ENCODE results near the gene BRD8.
"Not testable (repeated sequence)": the region's sequence is repeated elsewhere in the genome, so short reads cannot be mapped to it uniquely, and the experiment has no call there.

The BRD8 gene, protein sequence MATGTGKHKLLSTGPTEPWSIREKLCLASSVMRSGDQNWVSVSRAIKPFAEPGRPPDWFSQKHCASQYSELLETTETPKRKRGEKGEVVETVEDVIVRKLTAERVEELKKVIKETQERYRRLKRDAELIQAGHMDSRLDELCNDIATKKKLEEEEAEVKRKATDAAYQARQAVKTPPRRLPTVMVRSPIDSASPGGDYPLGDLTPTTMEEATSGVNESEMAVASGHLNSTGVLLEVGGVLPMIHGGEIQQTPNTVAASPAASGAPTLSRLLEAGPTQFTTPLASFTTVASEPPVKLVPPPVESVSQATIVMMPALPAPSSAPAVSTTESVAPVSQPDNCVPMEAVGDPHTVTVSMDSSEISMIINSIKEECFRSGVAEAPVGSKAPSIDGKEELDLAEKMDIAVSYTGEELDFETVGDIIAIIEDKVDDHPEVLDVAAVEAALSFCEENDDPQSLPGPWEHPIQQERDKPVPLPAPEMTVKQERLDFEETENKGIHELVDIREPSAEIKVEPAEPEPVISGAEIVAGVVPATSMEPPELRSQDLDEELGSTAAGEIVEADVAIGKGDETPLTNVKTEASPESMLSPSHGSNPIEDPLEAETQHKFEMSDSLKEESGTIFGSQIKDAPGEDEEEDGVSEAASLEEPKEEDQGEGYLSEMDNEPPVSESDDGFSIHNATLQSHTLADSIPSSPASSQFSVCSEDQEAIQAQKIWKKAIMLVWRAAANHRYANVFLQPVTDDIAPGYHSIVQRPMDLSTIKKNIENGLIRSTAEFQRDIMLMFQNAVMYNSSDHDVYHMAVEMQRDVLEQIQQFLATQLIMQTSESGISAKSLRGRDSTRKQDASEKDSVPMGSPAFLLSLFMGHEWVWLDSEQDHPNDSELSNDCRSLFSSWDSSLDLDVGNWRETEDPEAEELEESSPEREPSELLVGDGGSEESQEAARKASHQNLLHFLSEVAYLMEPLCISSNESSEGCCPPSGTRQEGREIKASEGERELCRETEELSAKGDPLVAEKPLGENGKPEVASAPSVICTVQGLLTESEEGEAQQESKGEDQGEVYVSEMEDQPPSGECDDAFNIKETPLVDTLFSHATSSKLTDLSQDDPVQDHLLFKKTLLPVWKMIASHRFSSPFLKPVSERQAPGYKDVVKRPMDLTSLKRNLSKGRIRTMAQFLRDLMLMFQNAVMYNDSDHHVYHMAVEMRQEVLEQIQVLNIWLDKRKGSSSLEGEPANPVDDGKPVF

DNA sequence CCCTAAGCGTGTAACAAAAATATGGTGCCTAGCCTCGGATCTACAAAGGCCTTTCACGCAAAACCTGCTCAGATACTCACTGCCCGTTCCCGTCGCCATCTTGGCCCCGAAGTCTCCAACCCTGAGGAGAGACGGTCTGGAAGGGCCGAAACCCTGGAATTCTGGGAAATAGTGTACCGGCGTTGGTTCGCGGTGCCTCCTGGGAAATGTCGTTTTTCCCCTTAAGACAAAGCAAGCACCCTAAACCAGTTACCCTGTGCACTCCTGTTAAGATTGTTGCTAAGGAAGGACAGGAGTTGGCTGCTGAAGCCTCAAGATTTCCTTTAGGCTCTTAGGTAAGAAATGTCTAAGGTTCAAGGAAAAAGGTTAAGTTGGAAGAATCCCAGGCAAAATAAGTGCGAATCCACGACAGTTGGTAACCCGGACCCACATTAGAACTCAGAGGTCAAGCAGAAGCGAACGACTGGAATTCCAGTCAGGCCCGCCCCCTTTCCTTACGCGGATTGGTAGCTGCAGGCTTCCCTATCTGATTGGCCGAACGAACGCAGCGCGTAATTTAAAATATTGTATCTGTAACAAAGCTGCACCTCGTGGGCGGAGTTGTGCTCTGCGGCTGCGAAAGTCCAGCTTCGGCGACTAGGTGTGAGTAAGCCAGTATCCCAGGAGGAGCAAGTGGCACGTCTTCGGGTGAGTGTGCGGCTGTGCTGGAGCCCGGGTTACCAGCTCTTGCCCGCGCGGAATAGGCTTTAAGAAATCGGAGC, at the start of gene BRD8, which contains the start of gene KIF20A:
Gene BRD8 (minus strand): TSS at position 115 of the 761 bp plus-strand sequence. CDS start 16 bp downstream, at position 99.
Gene KIF20A (plus strand): TSS at position 597 of the 761 bp plus-strand sequence. CDS start 569 bp downstream, outside the sequence.
- H3K27me3 ChIP-seq (ENCODE audit: low read depth, low read length) = no peaks in the 10 kb centered on the region
- H3K36me3 ChIP-seq (ENCODE audit: control insufficient read depth in 1 of 2, insufficient read depth in 2 of 2, low read length in 2 of 2) = peaks cover 5 to 11% of the 10 kb centered on the region in 2 donors
- peaks cover 5 to 27% of the 10 kb centered on the region in 2 donors for H3K4me1 ChIP-seq (ENCODE audit: control insufficient read depth in 1 of 2, insufficient read depth in 2 of 2, low read length in 2 of 2)
- no peaks in the 10 kb centered on the region for H3K9me3 ChIP-seq (ENCODE audit: control insufficient read depth in 1 of 2, low read length in 2 of 2)
- peak within 1 kb of the TSS; percentile 91 for H3K27ac ChIP-seq (ENCODE audit: low read length)
- H3K4me3 ChIP-seq (ENCODE audit: low read depth in 1 of 2, low read length in 2 of 2) = peak within 1 kb of the TSS; percentile 83 to 100

DNA sequence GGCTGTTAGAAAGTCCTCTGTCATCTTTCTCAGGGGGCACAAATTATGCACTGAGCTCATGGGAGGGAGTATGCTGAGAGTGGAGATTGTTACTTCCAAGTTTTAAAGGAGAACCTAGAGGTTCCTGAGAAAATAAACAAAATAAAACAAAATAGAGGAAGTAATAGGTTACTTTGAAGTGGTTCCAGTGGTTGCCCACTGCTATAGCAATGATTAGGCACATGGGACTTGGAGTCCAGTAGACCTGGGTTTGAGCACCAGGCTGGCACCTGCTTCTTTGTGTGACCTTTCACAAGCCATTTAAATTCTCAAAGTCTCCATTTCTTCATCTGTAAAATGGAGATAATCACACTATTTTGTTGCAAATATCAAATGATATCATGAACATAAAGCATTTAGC, 48.5 kb upstream of the BRD8 start:
- no peak overlapping the region for H3K4me3 ChIP-seq (ENCODE audit: low read depth in 1 of 2, low read length in 2 of 2)
- H3K27ac ChIP-seq (ENCODE audit: low read length) = no peak overlapping the region
- H3K27me3 ChIP-seq (ENCODE audit: low read depth, low read length) = no peaks in the 10 kb centered on the region
- H3K36me3 ChIP-seq (ENCODE audit: control insufficient read depth in 1 of 2, insufficient read depth in 2 of 2, low read length in 2 of 2) = no peaks in the 10 kb centered on the region
- no peaks in the 10 kb centered on the region for H3K9me3 ChIP-seq (ENCODE audit: control insufficient read depth in 1 of 2, low read length in 2 of 2)
- peaks cover 0 to 8% of the 10 kb centered on the region in 2 donors for H3K4me1 ChIP-seq (ENCODE audit: control insufficient read depth in 1 of 2, insufficient read depth in 2 of 2, low read length in 2 of 2)

DNA sequence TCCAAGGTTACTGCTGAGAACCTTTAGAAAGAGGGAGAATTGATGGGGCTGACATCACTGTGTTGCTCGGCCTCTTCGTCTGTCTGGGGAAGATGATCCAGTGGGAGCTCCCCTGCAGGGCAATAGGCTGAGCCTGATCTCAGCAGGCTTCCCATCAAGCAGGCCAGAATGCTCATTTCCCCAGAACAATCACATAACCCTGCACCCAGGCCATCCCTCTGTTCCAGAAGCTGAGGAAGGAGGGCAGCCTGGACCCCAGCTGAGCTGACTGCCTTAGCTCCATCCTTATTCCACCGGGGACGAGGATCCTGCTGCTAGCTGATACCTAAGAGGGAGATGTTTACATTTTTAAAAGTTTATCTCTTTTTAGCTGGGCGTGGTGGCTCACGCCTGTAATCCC, 46.3 kb upstream of the BRD8 start:
- Histone ChIP-seq H3K9me3 (ENCODE audit: control insufficient read depth in 1 of 2, low read length in 2 of 2) (no peaks in the 10 kb centered on the region), H3K4me3 (ENCODE audit: low read depth in 1 of 2, low read length in 2 of 2) (no peak overlapping the region), H3K4me1 (ENCODE audit: control insufficient read depth in 1 of 2, insufficient read depth in 2 of 2, low read length in 2 of 2) (no peaks in the 10 kb centered on the region), H3K27me3 (ENCODE audit: low read depth, low read length) (no peaks in the 10 kb centered on the region), H3K36me3 (ENCODE audit: control insufficient read depth in 1 of 2, insufficient read depth in 2 of 2, low read length in 2 of 2) (no peaks in the 10 kb centered on the region), H3K27ac (ENCODE audit: low read length) (no peak overlapping the region)

DNA sequence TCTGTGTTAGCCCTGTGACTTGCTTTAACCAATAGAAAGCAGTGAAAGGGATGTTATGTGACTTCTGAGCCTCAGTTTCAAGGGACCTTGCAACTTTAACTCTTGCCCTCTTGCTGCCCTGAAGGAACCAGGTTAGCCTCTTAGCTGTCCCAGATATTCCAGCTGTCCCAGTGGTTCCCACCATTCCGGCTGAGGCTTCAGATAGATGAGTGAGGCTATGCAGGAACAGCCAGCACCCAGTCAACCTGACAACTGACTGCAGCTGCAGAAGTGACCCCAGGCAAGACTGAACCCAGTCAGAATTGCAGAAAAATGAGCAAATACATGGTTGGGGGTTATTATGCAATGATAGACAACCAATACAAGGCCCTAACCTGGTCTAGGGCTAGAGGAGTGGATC, 45.1 kb upstream of the BRD8 start:
- Histone ChIP-seq H3K9me3 (ENCODE audit: control insufficient read depth in 1 of 2, low read length in 2 of 2) (no peaks in the 10 kb centered on the region), H3K36me3 (ENCODE audit: control insufficient read depth in 1 of 2, insufficient read depth in 2 of 2, low read length in 2 of 2) (no peaks in the 10 kb centered on the region), H3K4me3 (ENCODE audit: low read depth in 1 of 2, low read length in 2 of 2) (no peak overlapping the region), H3K27ac (ENCODE audit: low read length) (no peak overlapping the region), H3K27me3 (ENCODE audit: low read depth, low read length) (no peaks in the 10 kb centered on the region), H3K4me1 (ENCODE audit: control insufficient read depth in 1 of 2, insufficient read depth in 2 of 2, low read length in 2 of 2) (no peaks in the 10 kb centered on the region)

DNA sequence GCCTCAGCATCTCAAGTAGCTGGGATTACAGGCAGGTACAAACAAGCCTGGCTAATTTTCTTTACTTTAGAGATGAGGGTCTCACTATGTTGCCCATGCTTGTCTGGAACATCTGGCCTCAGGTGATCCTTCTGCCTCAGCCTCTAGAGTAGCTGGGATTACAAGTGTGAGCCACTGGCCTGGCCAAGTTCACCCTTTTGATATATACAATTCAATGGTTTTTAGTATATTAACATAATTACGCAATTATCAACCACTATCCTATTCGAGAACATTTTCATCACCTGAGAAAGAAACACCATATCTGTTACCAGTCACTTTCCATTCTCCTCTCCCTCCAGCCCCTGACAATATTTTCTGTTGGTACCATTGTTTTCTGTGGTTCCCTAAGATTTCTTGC, 38.4 kb upstream of the BRD8 start:
- H3K27me3 ChIP-seq (ENCODE audit: low read depth, low read length) = no peaks in the 10 kb centered on the region
- H3K4me3 ChIP-seq (ENCODE audit: low read depth in 1 of 2, low read length in 2 of 2) = no peak overlapping the region
- no peak overlapping the region for H3K27ac ChIP-seq (ENCODE audit: low read length)
- H3K9me3 ChIP-seq (ENCODE audit: control insufficient read depth in 1 of 2, low read length in 2 of 2) = no peaks in the 10 kb centered on the region
- H3K4me1 ChIP-seq (ENCODE audit: control insufficient read depth in 1 of 2, insufficient read depth in 2 of 2, low read length in 2 of 2) = peaks cover 0 to 7% of the 10 kb centered on the region in 2 donors
- H3K36me3 ChIP-seq (ENCODE audit: control insufficient read depth in 1 of 2, insufficient read depth in 2 of 2, low read length in 2 of 2) = no peaks in the 10 kb centered on the region

DNA sequence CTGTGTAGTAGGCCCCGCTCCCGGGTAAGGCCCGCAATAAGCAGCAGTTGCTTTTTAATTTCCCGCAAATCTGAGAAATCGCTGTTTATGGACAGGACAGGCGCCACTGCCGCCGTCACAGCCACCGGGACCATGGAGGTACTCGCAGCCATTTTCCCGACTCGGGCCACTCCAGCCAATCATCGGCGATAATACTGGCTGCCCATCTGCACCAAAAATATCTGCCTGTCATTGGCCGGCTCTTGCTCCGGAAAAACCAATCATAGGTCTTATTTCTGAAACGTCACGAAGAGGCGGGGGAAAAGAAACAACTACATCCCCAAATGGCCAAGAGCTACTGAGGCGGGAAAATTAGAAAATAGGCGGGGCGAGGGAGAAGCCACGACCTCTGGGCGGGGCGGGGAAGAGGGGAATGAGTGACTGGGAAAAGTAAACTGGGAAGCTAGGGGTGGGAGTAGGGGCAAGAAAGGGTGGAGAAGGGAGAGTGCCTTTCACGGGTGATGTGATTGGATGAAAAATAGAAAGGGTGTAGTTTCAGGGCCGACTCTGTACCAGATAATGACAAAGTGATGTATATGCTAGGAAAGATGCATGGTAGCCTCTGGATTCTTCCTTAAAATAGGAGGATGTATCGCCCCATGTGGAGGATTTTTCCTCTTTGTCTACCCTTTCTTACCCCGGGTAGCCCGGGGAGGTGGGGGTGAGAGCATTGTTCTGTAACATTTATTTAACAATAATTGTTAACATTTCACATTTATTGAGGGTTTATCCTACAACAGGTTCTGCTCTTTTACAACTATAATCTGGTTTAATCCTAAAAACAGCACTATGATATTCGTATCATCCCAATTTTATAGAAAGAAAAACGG, 35.0 kb upstream of the BRD8 start, which contains the start of gene CDC23:
Gene CDC23 (minus strand): TSS at position 163 of the 869 bp plus-strand sequence. CDS start 11 bp downstream, at position 152.
- peak within 1 kb of the TSS; percentile 90 for H3K27ac ChIP-seq (ENCODE audit: low read length)
- peak within 1 kb of the TSS; percentile 97 to 98 for H3K4me3 ChIP-seq (ENCODE audit: low read depth in 1 of 2, low read length in 2 of 2)
- peaks cover 0 to 18% of the 10 kb centered on the region in 2 donors for H3K4me1 ChIP-seq (ENCODE audit: control insufficient read depth in 1 of 2, insufficient read depth in 2 of 2, low read length in 2 of 2)
- no peaks in the 10 kb centered on the region for H3K36me3 ChIP-seq (ENCODE audit: control insufficient read depth in 1 of 2, insufficient read depth in 2 of 2, low read length in 2 of 2)
- no peaks in the 10 kb centered on the region for H3K9me3 ChIP-seq (ENCODE audit: control insufficient read depth in 1 of 2, low read length in 2 of 2)
- H3K27me3 ChIP-seq (ENCODE audit: low read depth, low read length) = no peaks in the 10 kb centered on the region

DNA sequence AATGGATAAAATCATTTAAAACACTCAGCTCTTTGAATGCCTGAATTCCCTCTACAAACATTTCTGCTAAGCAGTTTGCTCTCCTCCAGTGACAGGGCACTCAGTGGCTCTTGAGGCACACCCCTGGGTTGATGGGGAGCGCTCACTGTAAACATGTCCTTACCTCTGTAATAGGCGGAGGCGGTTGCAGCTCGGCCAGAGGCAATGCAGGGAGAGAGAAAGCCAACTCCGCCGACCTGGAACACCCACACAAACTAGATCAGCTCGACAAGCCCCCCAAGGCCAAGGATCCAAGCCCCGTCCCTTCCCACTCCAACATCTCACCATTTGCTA, 34.4 kb upstream of the BRD8 start:
- Histone ChIP-seq H3K9me3 (ENCODE audit: control insufficient read depth in 1 of 2, low read length in 2 of 2) (no peaks in the 10 kb centered on the region), H3K27ac (ENCODE audit: low read length) (peak overlapping the region; percentile 90), H3K36me3 (ENCODE audit: control insufficient read depth in 1 of 2, insufficient read depth in 2 of 2, low read length in 2 of 2) (no peaks in the 10 kb centered on the region), H3K27me3 (ENCODE audit: low read depth, low read length) (no peaks in the 10 kb centered on the region), H3K4me3 (ENCODE audit: low read depth in 1 of 2, low read length in 2 of 2) (peak overlapping the region; percentile 97 to 98), H3K4me1 (ENCODE audit: control insufficient read depth in 1 of 2, insufficient read depth in 2 of 2, low read length in 2 of 2) (peaks cover 0 to 18% of the 10 kb centered on the region in 2 donors)

DNA sequence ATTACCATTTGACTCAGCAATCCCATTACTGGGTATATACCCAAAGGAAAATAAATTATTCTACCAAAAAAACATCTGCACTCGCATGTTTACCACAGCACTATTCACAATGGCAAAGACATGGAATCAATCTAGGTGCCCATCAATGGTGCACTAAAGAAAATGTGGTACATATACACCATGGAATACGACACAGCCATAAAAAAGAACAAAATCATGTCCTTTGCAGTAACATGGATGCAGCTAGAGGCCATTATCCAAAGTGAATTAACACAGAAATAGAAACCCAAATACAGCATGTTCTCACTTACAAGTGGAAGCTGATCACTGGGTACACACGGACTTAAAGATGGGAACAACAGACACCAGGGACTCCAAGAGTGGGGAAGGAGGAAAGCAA, 32.6 kb upstream of the BRD8 start:
- Histone ChIP-seq H3K4me1 (ENCODE audit: control insufficient read depth in 1 of 2, insufficient read depth in 2 of 2, low read length in 2 of 2) (peaks cover 0 to 18% of the 10 kb centered on the region in 2 donors), H3K27me3 (ENCODE audit: low read depth, low read length) (no peaks in the 10 kb centered on the region), H3K9me3 (ENCODE audit: control insufficient read depth in 1 of 2, low read length in 2 of 2) (no peaks in the 10 kb centered on the region), H3K4me3 (ENCODE audit: low read depth in 1 of 2, low read length in 2 of 2) (no peak overlapping the region), H3K27ac (ENCODE audit: low read length) (no peak overlapping the region), H3K36me3 (ENCODE audit: control insufficient read depth in 1 of 2, insufficient read depth in 2 of 2, low read length in 2 of 2) (peaks cover 0 to 6% of the 10 kb centered on the region in 2 donors)

DNA sequence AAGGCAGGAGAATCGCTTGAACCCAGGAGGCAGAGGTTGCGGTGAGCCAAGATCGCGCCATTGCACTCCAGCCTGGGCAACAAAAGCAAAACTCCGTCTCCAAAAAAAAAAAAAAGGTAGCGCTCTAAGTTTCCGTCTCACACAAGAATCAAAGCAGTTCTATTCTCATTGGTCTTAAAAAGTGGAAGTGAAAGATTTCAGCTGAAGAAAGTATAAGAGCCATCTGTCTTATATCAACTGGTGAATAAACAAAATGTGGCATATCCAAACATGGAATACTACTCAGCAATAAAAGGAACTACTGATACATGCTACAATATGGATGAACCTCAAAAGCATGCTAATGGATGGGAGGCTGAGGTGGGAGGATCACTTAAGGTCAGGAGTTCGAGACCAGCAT, 15.4 kb upstream of the BRD8 start:
- not testable (repeated sequence) for H3K4me3 ChIP-seq (ENCODE audit: low read depth in 1 of 2, low read length in 2 of 2); H3K4me1 ChIP-seq (ENCODE audit: control insufficient read depth in 1 of 2, insufficient read depth in 2 of 2, low read length in 2 of 2); H3K27ac ChIP-seq (ENCODE audit: low read length); H3K27me3 ChIP-seq (ENCODE audit: low read depth, low read length); H3K9me3 ChIP-seq (ENCODE audit: control insufficient read depth in 1 of 2, low read length in 2 of 2)
- peaks cover 41 to 55% of the 10 kb centered on the region in 2 donors for H3K36me3 ChIP-seq (ENCODE audit: control insufficient read depth in 1 of 2, insufficient read depth in 2 of 2, low read length in 2 of 2)

DNA sequence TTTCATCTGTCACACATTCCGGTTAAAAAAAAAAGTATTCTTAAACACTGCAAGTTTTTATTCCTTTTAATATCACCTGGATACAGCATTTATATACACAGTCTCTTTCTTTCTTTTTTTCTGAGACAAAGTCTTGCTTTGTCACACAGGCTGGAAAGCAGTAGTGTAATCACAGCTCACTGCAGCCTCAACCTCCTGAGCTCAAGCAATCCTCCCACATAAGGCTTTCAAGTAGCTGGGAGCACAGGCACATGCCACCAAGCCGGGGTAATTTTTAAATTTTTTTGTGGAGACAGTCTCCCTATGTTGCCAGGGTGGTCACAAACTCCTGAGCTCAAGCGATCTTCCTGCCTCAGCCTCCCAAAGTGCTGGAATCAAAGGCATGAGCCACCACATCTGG, 14.4 kb upstream of the BRD8 start:
- Histone ChIP-seq H3K4me3 (ENCODE audit: low read depth in 1 of 2, low read length in 2 of 2) (no peak overlapping the region), H3K27ac (ENCODE audit: low read length) (no peak overlapping the region), H3K36me3 (ENCODE audit: control insufficient read depth in 1 of 2, insufficient read depth in 2 of 2, low read length in 2 of 2) (peaks cover 44 to 56% of the 10 kb centered on the region in 2 donors), H3K9me3 (ENCODE audit: control insufficient read depth in 1 of 2, low read length in 2 of 2) (no peaks in the 10 kb centered on the region), H3K27me3 (ENCODE audit: low read depth, low read length) (no peaks in the 10 kb centered on the region), H3K4me1 (ENCODE audit: control insufficient read depth in 1 of 2, insufficient read depth in 2 of 2, low read length in 2 of 2) (no peaks in the 10 kb centered on the region)

Data from muscle layer of duodenum (tissue), 2 donors.